ENCODE data around the gene FTSJ1.

FTSJ1 gene

DNA sequence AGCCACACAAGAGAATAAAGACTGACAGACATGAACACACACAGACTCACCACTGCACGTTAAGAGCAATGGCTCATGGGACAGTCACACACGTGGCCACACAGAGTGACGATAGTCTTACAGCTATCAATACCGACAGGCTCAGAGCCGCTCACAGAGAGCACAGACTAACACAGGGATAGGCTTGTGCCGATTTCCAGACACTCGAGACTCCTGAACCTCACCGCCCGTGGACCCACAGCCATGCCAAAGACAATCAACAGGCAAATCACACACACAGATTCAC, 5.2 kb upstream of the FTSJ1 start:
- no peak for DNase-seq (ENCODE audit: low read depth)

DNA sequence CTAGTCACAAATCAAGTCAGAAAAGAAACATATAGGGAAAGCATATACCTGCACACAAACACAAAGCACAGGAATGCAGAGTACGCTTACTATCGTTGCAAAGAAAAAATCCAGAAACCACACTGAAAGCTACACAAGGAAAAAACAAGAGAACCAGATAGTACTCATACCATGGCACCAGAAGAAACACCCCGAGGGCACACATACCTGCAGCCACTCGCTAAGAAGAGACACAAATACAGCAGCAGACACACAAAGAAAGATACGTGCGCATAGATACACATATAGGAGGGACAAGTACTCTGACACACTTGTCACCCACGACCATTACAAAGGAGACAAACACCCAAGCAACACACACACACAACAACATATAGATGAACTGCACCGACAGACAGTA, 4.5 kb upstream of the FTSJ1 start:
- DNase-seq (ENCODE audit: low read depth), result no peak

DNA sequence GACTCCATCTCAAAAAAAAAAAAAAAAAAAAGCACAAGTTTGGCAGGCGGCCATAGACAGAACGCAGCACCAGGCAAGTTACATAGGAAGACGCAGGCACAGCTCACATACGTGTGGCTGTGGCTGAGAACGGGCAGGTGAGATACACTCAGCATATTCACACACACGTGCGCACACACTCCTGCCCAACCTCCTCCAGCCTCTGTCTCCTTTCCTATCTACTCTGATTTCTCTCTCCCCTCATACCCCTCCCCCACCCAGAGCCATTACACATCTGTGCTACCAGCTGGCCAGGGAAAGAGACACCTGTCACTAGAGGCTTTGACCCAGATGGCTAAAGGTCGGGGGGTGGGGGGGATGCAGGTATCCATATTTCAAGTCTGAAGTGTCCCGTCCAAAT, 3.8 kb upstream of the FTSJ1 start:
- DNase-seq (ENCODE audit: low read depth), result no peak

DNA sequence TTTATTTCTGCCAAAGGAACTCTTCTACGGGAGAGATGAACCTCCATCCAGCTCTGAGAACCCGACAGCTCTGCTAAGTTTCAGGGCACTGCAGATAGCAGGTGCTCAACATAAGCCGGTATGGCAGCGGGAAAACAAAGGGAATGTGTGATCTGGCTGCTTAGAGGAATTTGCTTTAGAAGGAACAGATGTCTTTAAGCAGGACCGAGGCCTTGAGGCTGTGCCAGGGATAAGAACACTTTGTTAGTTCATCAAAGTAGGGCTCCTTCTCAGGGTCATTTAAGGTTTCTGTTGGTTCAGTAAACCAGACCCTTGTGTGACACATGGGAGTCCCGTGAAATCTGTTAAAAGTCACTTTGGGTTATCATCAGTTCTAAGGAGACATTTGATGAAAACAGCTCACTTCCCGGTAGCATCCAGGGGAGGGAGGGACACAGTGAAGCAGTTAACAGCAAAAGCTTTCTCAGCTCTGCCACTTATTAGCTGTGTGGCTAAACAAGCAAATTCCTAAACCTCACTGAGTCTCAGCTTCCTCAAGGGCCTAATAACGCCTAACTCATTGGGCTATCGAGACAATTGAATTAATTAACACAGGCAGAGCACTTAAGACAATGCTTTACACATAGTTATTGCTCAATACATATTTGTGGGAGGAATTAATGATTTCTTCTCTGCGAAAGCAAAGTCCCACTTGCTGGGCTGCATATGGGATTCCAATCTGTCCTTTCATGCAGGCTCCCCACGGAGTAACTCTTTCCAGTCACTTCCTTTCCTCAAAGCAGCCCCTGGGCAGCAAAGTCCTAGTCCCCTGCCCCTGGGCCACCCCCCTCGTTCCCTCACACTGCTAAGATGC, 2.9 kb upstream of the FTSJ1 start:
- no peak for DNase-seq (ENCODE audit: low read depth)

DNA sequence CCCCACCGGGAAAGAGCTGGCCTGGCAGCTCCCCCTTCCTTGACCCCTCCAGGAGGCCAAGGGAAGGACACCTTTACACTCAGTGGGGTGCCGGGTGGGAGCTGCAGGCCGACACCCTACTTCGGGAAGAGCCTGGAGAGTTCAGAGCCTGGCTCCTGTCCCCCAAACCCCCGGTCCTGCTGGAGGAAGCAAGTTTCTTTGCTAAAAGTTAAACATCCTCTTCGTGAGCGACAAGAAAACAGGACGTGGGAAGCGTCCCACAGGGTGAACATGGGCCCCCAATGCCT, 2.4 kb upstream of the FTSJ1 start:
- DNase-seq (ENCODE audit: low read depth), result no peak

DNA sequence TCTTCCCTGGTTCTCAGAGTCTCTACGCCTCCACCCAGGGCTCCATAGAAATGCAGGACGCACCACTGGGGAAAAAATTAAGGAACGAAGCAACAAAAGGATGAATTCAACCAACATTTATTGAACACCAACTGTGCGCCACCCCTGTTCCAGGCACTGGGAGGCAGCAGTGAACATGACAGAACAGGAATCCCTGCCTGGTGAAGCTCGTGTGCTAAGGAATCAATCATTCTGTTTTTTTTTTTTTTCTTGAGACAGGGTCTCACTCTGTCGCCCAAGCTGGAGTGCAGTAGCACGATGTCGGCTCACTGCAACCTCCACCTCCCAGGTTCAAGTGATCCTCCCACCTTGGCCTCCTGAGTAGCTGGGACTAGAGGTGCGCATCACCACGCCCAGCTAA, 1.9 kb upstream of the FTSJ1 start:
- DNase-seq (ENCODE audit: low read depth), result no peak

DNA sequence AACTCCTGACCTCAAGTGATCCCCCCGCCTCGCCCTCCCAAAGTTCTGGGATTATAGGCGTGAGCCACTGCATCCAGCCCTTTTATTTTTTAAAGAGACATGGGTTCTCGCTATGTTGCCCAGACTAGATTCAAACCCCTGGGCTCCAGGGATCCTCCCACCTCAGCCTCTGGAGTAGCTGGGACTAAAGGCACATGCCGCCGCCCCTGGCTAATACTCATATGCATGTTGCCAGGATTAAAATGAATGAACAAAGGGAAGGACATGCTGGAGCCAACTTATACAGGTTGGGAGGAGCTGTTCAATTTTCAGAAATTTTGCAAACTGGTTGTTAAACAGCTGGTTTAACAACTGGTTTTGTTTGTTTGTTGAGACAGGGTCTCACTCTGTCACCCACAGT, 1.4 kb upstream of the FTSJ1 start:
- no peak for DNase-seq (ENCODE audit: low read depth)

DNA sequence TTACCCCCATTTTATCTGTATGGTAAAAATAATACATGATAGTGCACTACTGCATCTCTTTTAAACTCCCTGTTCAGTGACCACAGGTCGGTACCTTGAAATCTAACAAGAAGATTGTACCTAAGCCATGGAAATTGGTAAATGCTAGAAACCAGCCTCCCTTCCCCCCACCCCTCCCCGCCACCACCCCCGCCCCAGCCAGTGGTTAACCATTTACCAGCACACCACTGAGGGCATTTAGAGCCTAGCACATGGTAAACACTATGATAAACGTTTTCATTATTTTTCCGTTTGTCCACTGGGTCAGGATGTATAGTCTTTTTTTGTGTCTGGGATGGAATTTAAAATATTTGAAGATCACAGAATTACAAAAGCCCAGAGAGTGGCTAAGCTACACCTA, 703 bp upstream of the FTSJ1 start:
- DNase-seq (ENCODE audit: low read depth), result no peak

DNA sequence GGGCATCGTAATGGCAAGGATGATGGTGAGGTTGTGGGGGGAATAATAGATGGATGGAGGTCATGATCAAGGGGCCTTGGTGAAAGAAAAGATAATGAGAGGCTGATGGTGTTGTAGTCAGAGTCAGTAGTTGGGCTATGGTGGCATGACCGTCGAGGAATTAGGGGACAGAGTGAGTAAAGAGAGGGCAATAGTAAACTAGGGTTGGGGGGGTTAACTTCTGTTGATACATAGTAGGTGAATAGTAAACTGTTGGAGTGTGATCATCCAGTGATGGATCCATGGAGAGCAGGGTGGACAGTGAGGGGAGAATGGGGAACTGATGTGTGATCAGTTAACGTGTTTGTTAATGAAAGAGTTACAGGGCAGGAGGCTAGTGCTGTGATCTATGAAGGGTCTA, 920 bp downstream of the FTSJ1 start:
- no peak for DNase-seq (ENCODE audit: low read depth)

DNA sequence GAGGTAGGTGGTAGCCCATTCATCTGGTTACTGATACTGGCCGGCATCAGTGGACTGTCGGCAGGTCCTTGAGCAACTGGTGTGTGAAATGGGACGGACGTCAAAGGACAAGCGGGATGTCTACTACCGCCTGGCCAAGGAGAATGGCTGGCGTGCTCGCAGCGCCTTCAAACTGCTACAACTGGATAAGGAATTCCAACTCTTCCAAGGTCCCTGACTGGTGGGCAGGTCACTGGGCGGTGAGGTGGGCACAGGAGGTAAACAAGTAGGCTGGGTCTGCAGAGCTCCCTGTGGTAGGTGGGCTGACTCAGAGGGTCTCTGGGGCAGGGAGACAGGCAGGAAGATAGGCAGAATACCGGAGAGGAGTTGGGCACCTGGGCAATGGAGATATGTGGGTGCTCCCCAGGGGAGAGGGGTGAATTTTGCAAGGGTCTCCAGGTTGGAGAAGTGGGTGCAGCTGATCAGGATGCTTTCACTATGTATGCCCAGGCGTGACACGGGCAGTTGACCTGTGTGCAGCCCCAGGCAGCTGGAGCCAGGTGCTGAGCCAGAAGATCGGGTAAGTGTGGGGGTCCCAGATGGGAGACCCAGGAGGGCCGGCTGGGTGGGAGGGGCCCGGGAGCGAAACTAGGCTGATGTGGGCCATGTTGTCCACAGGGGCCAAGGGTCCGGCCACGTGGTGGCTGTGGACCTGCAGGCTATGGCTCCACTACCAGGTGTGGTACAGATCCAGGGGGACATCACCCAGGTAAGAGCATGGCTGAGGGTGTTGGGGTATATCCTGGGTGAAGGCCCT, 2.2 kb downstream of the FTSJ1 start:
- DNase-seq (ENCODE audit: low read depth), result no peak

DNA sequence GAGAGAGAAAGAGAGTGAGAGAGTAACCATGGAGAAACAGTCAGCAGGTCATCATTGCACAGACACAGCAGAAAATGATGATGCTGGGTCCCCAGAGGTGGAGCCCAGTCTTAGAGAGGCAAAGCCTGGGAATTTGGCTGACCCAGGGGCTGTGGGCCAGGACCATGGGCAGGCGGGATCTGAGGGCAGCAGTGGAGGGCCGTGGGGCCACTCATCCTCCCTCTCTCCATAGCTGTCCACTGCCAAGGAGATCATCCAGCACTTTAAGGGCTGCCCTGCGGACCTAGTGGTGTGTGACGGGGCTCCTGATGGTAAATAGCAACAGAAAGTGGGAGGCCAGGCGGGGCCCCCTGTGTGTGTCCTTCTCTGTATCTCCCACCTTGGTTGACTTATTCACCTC, 2.8 kb downstream of the FTSJ1 start:
- no peak for DNase-seq (ENCODE audit: low read depth)

DNA sequence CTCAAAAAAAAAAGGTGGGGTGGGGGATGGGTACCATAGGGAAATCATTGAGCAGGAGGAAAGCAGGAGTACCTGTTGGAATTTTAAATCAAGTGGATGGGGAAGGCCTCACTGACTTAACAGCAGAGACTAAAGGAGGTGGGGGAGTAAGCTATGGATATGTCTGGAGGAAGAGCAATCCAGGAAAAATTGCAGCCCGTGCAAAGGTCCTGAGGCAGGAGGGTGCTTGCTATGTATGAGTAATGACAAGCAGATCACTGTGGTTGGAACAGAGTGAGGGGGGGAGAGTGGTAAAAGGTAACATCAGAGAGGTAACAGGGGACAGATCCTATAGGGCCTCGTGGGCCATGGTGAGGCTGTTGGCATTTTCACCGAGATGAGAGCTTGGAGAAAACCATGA, 4.1 kb downstream of the FTSJ1 start:
- DNase-seq (ENCODE audit: low read depth), result no peak

DNA sequence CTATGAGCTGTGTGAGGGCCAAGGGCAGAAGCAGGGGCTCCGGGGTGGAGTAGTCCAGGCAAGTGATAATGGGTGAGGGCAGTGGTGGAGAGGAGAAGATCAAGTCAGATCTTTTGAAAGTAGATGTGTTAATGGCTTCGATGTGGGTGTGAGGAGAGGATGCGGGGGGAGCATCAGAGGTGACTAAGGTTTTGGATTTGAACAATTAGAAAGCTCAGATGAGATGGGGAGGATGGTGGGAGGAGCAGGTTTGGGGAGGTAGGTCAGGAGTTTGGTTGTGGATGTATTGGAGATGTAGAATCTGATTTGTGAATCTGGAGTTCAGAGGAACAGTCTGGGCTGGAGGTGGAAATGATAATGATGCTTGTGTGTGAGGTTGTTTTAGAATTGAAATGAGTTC, 4.6 kb downstream of the FTSJ1 start:
- DNase-seq (ENCODE audit: low read depth), result no peak

DNA sequence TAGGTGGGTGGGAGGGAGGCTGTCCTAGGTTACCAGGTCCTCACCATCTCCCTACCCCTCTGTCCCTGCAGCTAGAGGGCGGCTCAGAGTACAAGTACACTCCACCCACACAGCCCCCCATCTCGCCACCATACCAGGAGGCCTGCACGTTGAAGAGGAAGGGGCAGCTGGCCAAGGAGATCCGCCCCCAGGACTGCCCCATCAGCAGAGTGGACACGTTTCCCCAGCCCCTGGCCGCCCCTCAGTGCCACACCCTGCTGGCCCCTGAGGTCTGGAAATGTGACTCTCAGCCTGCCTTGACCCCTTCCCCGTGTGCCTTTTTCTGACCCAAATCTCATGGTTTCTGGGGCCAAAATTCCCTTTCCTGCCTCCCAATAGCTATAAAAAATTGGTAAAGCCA, 6.5 kb downstream of the FTSJ1 start:
- DNase-seq (ENCODE audit: low read depth), result no peak

DNA sequence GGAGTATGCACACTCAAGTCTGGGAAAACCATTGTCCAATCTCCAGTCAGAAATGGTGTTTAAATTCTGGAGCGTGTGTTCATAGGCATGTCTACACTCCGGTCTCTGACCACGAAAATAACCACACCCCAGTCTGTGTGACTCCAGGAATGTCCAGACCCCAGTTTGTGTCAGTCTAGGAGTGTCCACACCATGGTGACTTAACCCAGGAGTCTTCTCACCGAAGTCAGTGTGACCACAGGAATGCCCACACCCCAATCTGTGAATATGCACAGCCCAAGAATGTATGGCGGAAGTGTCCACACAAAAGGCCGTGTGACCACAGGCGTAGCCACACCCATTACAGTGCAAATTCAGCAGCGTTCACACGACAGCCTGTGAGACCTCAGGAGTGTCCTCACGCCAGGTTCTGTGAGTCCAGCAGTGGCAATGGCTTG, 11.4 kb downstream of the FTSJ1 start:
- DNase-seq (ENCODE audit: low read depth), result no peak

DNA sequence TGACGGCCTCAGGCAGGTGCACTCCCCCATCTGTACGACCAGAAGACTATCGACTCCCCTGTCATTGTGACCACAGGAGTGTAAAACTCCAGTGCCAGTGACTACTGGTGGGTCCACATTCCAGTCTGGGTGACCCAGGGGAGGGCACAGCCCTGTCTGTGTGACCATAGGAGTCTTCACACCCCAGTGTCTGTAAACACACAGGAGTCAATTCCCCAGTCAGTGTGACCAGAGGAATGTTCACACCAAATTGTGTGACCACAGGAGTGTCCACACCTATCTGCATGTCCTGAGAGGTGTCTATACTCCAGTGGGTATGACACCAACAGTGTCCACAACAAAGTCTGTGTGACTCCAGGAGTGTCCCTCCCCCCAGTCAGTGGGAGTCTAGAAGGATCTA, 12.0 kb downstream of the FTSJ1 start:
- no peak for DNase-seq (ENCODE audit: low read depth)

DNA sequence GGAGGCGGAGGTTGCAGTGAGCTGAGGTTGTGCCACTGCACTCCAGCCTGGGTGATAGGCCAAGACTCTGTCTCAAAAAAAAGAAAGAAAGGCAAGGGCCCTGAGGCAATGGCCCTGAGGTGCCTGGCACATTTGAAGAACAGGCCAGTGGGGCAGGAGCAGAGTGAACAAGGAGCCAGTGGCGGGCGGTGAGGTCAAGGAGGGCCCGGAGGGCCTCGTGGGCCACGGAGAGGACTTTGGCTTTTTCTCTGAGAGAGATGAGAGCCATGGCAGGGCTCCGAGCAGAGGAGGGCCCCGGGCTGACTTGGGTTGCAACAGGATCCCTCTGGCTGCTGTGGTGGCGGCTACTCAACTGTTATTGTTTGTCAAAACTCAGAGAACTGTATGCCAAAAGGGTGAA, 13.3 kb downstream of the FTSJ1 start:
- DNase-seq (ENCODE audit: low read depth), result no peak

DNA sequence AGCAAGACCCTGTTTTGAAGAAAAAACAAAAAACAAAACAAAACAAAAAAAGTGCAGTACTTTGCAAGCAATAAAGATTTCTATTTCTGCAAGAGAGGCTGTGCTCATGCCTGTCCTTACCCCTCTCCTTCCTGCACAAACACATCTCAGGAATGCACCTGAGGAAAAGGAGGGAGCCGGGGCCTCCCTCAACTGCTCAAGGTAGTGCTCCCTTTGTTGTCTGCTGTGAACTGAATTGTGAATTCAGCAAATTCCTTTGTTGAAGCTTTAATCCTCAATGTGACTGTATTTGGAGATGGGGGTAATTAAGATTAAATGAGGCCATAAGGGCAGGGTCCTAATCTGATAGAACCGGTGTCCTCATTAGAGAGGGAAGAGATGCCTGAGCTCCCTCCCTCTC, 13.9 kb downstream of the FTSJ1 start:
- DNase-seq (ENCODE audit: low read depth), result no peak

DNA sequence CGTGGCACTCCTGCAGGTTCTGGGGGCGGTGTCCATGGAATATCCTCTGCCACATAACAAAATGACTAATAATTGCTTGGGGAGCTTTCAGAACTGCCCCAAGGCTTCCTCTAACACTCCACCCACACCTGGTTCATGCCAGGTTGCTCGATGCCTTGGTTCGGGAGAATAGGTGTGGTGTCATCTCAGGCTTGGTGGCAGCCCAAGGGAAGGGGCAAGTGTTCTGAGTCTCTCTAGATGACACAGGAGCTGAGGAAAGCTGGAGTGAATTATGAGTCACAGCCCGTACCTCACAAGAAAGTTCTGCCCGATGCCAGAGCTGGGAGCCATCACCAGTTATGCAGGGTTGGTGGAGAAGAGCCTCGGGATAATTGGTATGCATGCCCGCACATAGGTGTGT, 14.7 kb downstream of the FTSJ1 start:
- no peak for DNase-seq (ENCODE audit: low read depth)

DNA sequence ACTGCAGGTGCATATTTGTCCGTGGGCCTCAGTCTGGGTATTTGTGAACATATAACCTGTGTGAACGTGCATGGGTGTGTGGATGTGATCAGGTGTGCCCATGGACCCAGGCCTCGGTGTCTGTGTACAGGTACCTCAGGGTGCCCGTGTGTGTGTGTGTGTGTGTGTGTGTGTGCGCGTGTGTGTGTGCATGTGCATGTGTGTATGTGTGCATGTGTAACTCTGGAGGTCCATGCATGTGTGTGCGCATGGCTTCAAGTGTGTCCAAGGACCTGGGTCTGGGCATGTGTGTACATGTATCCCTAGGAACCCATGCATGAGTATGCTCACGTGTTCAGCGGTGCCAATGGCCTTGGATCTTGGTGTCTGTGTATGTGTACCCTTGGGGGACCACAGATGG, 15.8 kb downstream of the FTSJ1 start:
- DNase-seq (ENCODE audit: low read depth), result no peak

DNA sequence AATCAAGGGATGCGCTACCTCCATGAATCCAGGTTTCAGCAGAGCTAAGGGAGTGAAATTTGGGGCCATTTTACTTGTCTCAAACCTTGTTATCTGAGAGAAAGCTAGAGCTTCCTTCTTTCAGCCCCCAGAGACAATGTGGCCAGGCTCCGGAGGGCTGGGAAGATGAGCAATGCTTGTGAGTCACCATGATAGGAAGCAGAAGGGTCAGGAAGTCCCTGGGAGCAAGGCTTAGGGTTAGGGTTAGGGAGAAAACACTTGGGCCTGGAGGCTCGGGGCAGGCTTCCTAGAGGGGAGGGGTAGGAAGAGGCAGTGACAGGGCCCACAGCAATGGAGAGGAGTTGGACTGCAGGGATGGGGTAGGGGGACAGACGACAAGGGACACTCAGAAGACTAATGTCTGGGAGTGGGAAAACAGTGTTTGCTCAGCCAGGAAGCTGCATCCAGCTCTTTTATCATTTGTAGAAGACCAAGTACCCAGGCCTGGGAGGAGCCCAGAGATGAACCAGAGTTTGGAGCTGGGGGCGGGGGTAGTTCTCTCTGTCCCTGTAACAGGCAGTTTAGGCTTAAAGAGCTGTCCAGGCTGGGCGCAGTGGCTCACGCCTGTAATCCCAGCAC, 16.4 kb downstream of the FTSJ1 start:
- no peak for DNase-seq (ENCODE audit: low read depth)

DNA sequence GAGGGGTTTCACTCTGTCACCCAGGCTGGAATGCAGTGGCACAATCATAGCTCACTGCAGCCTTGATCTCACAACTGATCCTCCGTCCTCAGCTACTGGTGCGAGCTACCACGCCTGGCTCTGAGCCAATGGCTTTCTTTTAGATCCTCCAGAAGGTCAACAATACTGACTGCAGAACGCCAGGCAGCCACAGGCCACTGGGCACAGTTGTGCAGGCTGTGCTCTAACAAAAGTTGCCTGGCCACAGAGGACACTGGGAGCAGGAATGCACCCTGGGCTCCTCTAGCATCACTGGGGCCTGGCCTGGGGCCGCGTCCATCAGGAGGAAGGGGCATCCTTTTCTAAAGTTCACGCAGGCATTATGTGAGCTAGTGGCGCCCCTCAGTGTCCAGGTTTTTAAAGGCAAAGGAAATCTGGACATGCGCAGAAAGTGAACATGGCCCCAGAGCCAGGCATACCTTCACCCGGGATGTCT, 17.9 kb downstream of the FTSJ1 start:
- no peak for DNase-seq (ENCODE audit: low read depth)

DNA sequence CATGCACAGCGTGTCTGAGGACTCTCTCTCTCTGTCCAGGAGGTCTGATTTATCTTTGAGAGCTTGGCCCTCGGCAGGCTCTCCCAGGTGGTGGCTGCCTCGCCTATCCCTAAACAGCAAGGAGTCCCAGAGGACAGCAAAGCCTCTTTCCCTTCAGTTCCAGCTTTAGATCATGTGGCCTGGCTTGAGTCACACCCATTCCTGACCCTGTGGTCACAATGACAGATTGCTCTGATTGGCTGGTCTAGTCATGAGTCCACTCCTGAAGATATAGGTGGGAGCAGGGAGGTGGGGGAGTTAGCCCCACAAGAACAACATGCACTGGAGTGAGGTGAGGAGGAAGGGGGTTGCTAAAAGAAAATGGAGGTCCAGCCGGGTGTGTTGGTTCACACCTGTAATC, 20.7 kb downstream of the FTSJ1 start:
- no peak for DNase-seq (ENCODE audit: low read depth)

DNA sequence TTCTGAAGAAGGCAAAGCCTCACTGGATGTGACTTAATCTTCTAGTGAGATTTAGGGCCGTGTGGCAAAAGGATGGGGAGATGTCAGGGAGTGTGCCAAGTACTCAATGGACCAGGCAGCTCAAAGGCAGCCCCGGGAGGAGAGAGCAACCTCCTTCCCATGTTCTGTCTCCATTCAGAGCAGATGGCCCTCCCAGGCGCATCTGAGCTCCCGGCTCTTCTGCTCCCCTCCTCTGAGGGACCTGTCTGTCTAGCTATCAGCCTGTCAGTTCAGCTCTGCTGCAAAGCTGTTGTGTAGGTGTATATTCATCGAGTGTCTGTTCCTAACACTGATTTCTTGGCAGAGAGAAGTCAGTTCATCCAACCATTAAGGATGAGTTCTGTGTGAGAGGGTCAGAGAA, 21.9 kb downstream of the FTSJ1 start:
- DNase-seq (ENCODE audit: low read depth), result no peak
